Stimulated activated effector memory CD8-positive, alpha-beta T cell treated with anti-CD3 and anti-CD28 coated beads, Interleukin-12 subunit alpha, Interleukin-12 subunit beta, amount 100 ng/mL, for 72 hours (primary cell): ENCODE measurements around the gene SNED1.
A peak's percentile ranks its signal among the peaks of the same experiment; 100 is the strongest.

Experiments
- ATAC-seq: fragments of 150-1000 bp; cut with Tn5 transposase; 2 replicates; pipeline ENCODE4 v1.10.0; 2021
- DNase-seq, 2 donors: peaks; one replicate each; pipeline ENCODE4 v3.0.0; 2021 to 2022; ENCODE audit warnings: low spot score in 2 of 2
- H3K27ac Mint-ChIP-seq: one replicate; pipeline ENCODE4 v1.8.0; 2022; ENCODE audit warnings: mild to moderate bottlenecking, mixed read lengths
- H3K36me3 Mint-ChIP-seq: one replicate; pipeline ENCODE4 v1.8.0; 2022; ENCODE audit warnings: mild to moderate bottlenecking, mixed read lengths
- H3K4me1 Mint-ChIP-seq: one replicate; pipeline ENCODE4 v1.8.0; 2022; ENCODE audit warnings: mixed read lengths
- H3K4me3 Mint-ChIP-seq: one replicate; pipeline ENCODE4 v1.8.0; 2022; ENCODE audit warnings: mild to moderate bottlenecking, mixed read lengths
- H3K9me3 Mint-ChIP-seq: one replicate; pipeline ENCODE4 v1.8.0; 2022; ENCODE audit warnings: mixed read lengths

The SNED1 gene

DNA sequence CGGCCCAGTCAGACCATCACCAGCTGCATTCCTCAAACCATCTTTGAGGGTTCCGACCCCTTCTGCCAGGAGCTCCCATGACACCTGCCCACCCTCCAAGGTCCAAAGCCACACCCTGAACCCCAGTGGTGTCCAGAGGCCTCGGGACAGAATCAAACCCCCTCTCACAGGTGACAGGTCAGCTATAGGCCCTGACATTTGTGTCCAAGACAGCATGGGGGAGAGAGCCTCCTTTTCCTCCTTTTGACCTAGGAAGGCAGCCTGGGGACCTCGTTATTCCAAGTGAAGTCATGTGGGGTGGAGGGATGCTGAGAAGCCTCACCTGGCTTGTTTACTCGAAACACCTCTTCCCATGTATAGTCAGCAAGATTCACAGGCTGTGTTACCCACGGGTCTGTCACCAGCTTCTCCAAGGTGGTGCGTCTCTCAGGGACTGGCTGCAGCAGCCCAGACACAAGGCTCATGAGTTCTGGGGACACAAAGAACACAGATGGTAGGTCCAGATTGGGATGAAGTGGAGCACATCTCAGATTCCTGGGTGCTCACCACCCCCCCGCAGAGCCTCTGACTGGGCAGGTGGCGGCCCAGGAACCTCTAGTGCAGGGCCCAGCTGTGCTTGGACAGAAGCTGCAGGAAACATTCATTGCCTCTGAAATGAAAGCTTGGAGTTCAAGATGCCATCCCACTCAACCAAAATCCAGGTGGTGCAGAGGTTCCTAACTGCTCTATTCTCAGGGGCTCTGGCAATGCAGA lies 108.8 kb downstream of the SNED1 start:
- H3K4me3 Mint-ChIP-seq = no peak overlapping the region
- DNase-seq = no peak
- H3K36me3 Mint-ChIP-seq = peaks cover 30% of the 10 kb centered on the region
- H3K4me1 Mint-ChIP-seq = peaks cover 42% of the 10 kb centered on the region
- no peak for ATAC-seq
- H3K9me3 Mint-ChIP-seq = no peaks in the 10 kb centered on the region
- H3K27ac Mint-ChIP-seq = peak overlapping the region; percentile 92

DNA sequence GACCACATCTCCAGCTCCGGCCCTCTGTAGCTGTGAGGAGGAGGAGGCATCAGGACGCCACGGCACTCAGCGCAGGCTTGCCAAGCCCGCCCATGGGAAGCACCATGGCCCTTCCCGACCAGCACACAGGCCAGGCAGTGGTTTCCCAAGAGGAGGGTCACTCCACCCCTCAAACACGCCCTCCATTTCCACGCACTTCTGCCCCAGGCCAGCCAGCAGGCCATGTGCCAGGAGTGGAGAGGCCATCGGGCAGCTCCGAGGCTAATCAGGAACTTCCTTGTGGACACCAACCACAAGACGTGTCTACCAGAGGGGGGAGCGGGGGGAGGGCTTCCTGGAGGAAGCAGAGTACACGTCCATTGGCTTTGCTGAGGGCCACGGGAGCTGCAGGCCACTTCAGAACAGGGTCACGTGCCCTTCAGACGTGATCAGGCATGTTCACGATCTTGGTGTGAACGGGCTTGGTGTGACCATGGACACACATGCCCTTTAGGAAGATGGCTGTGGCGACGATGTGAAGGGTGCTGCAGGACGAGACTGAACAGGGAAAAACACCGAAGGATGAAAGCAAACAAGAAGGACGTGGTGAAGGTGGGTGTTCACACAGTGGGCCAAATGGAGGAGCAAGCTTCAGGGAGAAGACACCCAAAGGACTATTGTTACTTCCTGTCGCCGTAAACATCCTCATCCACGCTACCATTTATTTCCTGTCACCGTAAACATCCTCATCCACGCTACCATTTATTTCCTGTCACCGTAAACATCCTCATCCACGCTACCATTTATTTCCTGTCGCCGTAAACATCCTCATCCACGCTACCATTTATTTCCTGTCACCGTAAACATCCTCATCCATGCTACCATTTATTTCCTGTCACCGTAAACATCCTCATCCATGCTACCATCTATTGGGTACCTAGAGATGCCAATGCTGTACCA lies 110.1 kb downstream of the SNED1 start:
- DNase-seq (no peak), ATAC-seq (no peak)
- Mint-ChIP-seq H3K36me3 (peaks cover 35% of the 10 kb centered on the region), H3K27ac (peak overlapping the region; percentile 92), H3K9me3 (no peaks in the 10 kb centered on the region), H3K4me3 (peak overlapping the region; percentile 76), H3K4me1 (peaks cover 49% of the 10 kb centered on the region)

- peak; percentile 68 for ATAC-seq
- Mint-ChIP-seq H3K36me3 (peaks cover 36% of the 10 kb centered on the region), H3K4me3 (peak overlapping the region; percentile 76), H3K4me1 (peaks cover 49% of the 10 kb centered on the region), H3K9me3 (no peaks in the 10 kb centered on the region), H3K27ac (peak overlapping the region; percentile 92)
- peak in 1 of 2 donors; percentile 67 for DNase-seq
Observed at GRCh38 chr2:241109210-241110088, 111.0 kb downstream of the SNED1 start.

DNA sequence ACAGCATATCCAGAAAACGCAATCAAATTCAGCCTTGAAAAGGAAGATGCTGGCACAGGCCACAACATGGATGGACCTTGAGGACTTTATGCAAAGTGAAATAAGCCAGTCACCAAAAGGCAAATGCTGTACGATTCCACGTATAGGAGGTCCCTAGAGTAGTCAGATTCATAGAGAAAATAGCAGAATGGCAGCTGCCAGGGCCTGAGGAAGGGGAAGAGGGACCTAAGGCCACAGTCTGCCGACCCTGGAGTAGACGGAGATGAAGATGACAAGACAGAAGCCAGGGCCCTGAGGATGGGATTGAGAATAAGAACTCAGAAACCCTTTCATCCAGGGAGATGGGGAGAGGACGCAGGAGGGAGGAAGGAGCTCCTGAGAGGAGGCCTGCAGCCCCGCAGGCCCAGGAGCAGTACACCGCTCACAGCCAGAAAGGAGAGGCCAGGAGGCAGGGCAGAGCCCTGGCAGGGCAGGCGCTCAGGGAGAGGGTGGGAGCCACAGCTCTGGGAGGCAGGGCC lies 111.7 kb downstream of the SNED1 start:
- DNase-seq = no peak

DNA sequence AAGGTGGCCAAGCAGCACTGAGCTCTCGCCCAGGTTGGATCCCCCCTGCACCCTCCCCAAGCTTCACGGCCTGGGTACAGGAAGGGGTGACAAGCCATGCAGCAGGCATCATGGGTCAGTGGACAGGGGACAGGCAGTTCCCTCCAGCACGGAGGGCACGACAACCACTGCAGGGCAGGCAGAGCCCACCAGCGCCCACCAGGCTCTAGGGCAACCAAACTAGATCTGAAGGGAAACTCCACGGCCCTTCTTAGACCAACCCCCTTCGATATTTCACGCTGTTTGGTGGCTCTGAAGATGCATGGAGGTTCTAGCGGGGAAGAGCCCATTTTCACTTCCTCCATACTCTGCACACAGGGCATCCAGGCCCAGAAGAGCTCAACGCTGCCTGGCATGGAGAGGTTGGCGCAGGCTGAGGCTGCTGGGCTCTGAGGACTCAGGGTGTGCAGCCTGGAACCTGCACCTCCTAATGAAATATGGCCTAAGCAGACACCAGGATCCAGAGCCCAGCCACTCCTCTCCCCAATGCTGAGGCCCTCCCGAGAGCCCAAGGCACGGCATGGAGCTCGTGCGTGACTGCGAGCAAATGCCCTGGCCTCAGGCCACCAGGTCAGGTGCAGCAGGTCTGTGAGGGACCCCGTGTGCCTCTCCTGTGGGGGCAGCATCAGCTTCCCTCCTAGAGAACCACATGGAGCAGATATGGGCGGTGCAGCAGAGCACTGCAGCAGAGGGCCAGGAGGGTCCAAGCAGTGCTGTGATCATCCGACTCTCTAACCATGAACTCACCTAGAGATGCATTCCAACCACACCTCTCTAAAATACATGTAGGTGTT lies 112.4 kb downstream of the SNED1 start:
- ATAC-seq = no peak
- no peak for DNase-seq
- Mint-ChIP-seq H3K9me3 (no peaks in the 10 kb centered on the region), H3K4me3 (peak overlapping the region; percentile 76), H3K4me1 (peaks cover 49% of the 10 kb centered on the region), H3K36me3 (peaks cover 50% of the 10 kb centered on the region), H3K27ac (peak overlapping the region; percentile 92)

More for the DNA sequence above, 111.7 kb downstream of the SNED1 start:
- H3K4me3 Mint-ChIP-seq = peak overlapping the region; percentile 76
- peaks cover 49% of the 10 kb centered on the region for H3K4me1 Mint-ChIP-seq
- ATAC-seq = no peak
- H3K36me3 Mint-ChIP-seq = peaks cover 43% of the 10 kb centered on the region
- H3K27ac Mint-ChIP-seq = peak overlapping the region; percentile 92
- H3K9me3 Mint-ChIP-seq = no peaks in the 10 kb centered on the region

DNA sequence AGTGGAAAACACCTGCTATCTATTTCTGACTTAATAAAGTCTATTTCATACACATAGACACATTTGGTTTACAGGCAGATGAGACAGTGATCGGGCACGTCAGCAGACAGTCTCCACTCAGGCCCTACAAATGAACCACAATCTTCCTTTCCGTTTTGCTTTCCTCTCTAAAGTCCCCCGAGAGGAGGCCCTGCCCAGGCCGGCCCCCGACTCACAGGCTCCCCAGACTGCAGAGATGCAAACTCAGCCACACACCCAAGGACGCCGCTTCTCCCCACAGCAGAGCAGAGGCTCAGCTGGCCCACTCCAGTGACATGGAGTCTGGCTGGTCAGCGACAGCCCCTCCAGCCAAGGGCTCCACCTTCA lies 113.0 kb downstream of the SNED1 start:
- DNase-seq (no peak), ATAC-seq (no peak)
- Mint-ChIP-seq H3K9me3 (no peaks in the 10 kb centered on the region), H3K27ac (peak overlapping the region; percentile 80), H3K36me3 (peaks cover 54% of the 10 kb centered on the region), H3K4me3 (peak overlapping the region; percentile 76), H3K4me1 (peaks cover 52% of the 10 kb centered on the region)

DNA sequence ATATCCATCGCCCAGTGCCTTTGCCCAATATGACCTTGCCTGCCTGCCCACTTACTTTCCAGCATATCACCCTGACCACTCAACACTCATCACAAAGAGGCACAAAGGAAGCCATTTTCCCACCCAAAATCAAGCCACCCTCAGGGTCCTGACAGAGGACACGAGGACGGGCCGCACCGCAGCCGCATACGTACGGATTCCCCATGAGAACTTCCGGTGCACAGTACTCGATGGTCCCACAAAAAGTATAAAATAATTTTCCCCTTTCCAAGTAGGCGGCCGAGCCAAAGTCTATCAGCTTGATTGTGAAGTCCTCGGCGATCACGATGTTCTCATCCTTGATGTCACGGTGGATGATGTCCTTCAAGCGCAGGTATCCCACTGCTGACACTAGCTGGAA lies 113.6 kb downstream of the SNED1 start:
- H3K36me3 Mint-ChIP-seq = peaks cover 54% of the 10 kb centered on the region
- no peaks in the 10 kb centered on the region for H3K9me3 Mint-ChIP-seq
- peaks cover 55% of the 10 kb centered on the region for H3K4me1 Mint-ChIP-seq

GRCh38 chr2:241112592-241112991 lies 114.2 kb downstream of the SNED1 start:
- ATAC-seq (peak; percentile 78), DNase-seq (peak in 1 of 2 donors; percentile 69)
- peaks cover 55% of the 10 kb centered on the region for H3K4me1 Mint-ChIP-seq
- H3K36me3 Mint-ChIP-seq = peaks cover 58% of the 10 kb centered on the region
- no peaks in the 10 kb centered on the region for H3K9me3 Mint-ChIP-seq
- peak overlapping the region; percentile 80 for H3K27ac Mint-ChIP-seq
- H3K4me3 Mint-ChIP-seq = peak overlapping the region; percentile 76

More for the DNA sequence above, 113.6 kb downstream of the SNED1 start:
- ATAC-seq (no peak), DNase-seq (no peak)
- Mint-ChIP-seq H3K4me3 (peak overlapping the region; percentile 76), H3K27ac (peak overlapping the region; percentile 80)

GRCh38 chr2:241114836-241115235 lies 116.4 kb downstream of the SNED1 start:
- Mint-ChIP-seq H3K36me3 (peaks cover 56% of the 10 kb centered on the region), H3K4me1 (peaks cover 32% of the 10 kb centered on the region), H3K9me3 (no peaks in the 10 kb centered on the region), H3K27ac (no peak overlapping the region), H3K4me3 (no peak overlapping the region)
- no peak for DNase-seq
- no peak for ATAC-seq

DNA sequence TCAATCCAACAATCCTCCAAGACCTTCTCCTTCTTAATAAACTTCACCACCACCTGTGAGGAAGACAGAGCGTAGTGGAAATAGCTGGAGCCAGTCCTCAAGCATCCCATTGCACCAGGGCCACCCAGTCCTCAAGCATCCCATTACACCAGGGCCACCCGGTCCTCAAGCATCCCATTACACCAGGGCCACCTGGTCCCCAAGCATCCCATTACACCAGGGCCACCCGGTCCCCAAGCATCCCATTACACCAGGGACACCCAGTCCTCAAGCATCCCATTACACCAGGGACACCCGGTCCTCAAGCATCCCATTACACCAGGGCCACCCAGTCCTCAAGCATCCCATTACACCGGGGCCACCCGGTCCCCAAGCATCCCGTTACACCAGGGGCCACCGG lies 116.9 kb downstream of the SNED1 start:
- Mint-ChIP-seq H3K9me3 (no peaks in the 10 kb centered on the region), H3K27ac (no peak overlapping the region), H3K36me3 (peaks cover 61% of the 10 kb centered on the region)

DNA sequence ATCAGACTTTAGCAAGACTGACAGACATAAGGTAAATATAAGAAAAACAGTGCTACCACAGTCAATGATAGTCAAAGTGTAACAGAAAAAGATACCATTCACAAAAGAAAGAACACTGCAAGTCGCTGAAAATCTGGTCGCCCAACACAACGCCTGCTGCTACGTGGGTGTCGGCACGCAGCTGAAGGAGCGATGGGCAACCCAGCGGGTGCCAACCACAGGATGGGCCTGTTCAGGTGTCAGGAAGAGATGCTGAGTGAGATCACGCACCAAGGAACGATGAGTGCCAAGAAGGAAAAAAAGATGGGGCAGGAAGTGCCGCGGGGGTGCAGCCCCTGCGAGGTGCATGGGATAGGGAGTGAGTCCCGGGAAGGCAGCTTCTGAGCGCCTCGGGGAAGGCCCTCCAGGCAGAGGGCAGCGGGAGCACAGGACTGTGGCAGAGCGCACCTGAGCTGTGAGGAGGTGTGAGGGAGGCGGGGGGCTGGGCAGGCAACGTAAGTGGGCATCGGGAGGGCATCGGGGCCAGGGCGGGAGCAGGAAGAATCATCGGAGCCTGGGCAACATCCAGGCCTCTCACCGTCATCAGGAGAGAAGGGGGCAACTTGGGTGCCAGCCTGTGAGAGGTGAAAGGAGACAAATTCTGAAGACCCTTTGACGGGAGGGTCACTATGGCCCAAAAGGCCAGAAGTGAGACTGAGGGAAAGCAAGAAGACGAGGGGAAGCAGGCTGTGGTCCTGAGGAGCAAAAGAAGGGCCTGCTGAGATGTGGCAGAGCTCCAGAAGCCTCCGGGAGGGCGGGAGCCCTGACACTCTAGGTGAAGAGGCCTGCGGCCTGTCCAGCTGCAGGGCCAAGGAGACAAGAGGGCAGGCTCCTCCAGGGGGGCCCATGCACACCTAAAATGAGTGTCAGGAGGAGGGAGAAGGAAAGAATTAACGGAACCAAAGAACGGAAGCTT lies 118.5 kb downstream of the SNED1 start:
- H3K4me3 Mint-ChIP-seq = no peak overlapping the region
- H3K9me3 Mint-ChIP-seq = no peaks in the 10 kb centered on the region
- H3K27ac Mint-ChIP-seq = peak overlapping the region; percentile 82
- peaks cover 23% of the 10 kb centered on the region for H3K4me1 Mint-ChIP-seq
- no peak for DNase-seq
- peaks cover 68% of the 10 kb centered on the region for H3K36me3 Mint-ChIP-seq
- no peak for ATAC-seq

More for the DNA sequence above, 116.9 kb downstream of the SNED1 start:
- no peak for ATAC-seq
- Mint-ChIP-seq H3K4me1 (peaks cover 27% of the 10 kb centered on the region), H3K4me3 (no peak overlapping the region)
- no peak for DNase-seq

DNA sequence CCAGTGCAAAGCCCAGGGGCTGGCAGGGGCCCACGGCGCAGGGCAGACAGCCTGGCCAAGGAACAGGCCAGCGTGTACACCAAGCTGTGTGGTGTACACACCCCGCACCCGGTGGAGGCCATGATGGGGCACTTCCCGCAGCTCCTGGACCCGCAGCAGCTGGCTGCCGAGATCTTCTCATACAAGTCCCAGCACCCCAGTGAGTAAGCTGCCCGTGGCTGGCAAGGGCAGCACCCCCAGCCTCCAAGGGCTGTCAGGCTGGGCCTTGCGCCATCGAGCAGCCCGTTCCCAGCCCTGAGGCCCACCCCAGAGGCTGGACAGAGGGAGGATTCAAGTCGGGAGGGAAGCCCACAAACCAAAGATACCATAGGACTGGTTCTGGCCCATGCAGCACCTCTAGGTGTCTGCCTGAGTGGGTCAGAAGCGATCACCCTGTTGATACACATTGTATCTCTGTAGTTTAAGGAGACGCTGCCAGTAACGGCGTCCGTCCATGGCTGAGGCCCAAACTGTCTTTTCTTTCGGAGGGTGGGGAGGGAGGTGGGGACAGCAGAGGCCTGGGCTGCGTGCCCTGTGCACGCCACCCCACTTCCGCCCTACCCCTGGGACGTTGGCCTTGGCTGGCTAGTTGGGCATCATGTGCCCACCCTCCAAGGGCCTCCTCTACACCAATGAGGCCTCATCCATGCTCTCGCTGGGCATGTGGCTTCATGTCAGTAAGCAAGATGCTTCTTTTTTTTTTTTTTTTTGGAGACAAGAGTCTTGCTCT lies 120.5 kb downstream of the SNED1 start:
- Mint-ChIP-seq H3K36me3 (peaks cover 68% of the 10 kb centered on the region), H3K9me3 (no peaks in the 10 kb centered on the region), H3K27ac (no peak overlapping the region), H3K4me3 (no peak overlapping the region), H3K4me1 (peaks cover 12% of the 10 kb centered on the region)
- ATAC-seq (no peak), DNase-seq (no peak)
